HepG2 (cell line): ENCODE measurements around the gene SLCO4A1. TPM values are rescaled to one million over a fixed set of nuclear protein-coding genes. Genes with fewer than 3 reads are reported as not detected.
A peak's percentile ranks its signal among the peaks of the same experiment; 100 is the strongest.

Experiments used
- CHD2 ChIP-seq: IDR thresholded peaks from 2 replicates; pipeline ENCODE4 v1.6.1; 2011; ENCODE audit warnings: low read depth, low read length, improper control_type of control experiment
- DZIP1 ChIP-seq: sonication (generic); formaldehyde crosslinking; IDR thresholded peaks from 2 replicates; pipeline ENCODE4 v1.5.0; 2020; ENCODE audit warnings: mild to moderate bottlenecking, missing genetic modification reagents
- HNF1B ChIP-seq: sonication (generic); formaldehyde crosslinking; IDR thresholded peaks from 2 replicates; pipeline ENCODE4 v1.5.1; 2020; ENCODE audit warnings: mild to moderate bottlenecking, moderate library complexity, missing genetic modification reagents
- RARA ChIP-seq: IDR thresholded peaks from 2 replicates; pipeline ENCODE4 v1.6.1; 2016; ENCODE audit warnings: missing genetic modification reagents, missing compliant biosample characterization
- RNF2 ChIP-seq: fragments of 450-650 bp; conservative IDR thresholded peaks from 2 replicates; pipeline ENCODE4 v1.6.1; 2016; ENCODE audit warnings: low read depth
- SCMH1 ChIP-seq: sonication (generic); formaldehyde crosslinking; IDR thresholded peaks from 2 replicates; pipeline ENCODE4 v1.9.0; 2021; ENCODE audit warnings: missing genetic modification reagents, mild to moderate bottlenecking, borderline replicate concordance
- SMARCC2 ChIP-seq: fragments of 450-650 bp; IDR thresholded peaks from 2 replicates; pipeline ENCODE4 v1.6.1; 2017; ENCODE audit warnings: antibody characterized with exemption, mild to moderate bottlenecking
- SRSF1 ChIP-seq: fragments of 200-400 bp; formaldehyde crosslinking; optimal IDR thresholded peaks from 2 replicates; pipeline ENCODE3; 2017; ENCODE audit warnings: mild to moderate bottlenecking, low read depth, low read length, moderate library complexity
- SRSF4 ChIP-seq: fragments of 200-400 bp; formaldehyde crosslinking; IDR thresholded peaks from one replicate; pipeline ENCODE4 v1.6.1; 2018; ENCODE audit warnings: mild to moderate bottlenecking, low read depth, low read length, moderate library complexity; ENCODE audit not compliant: poor library complexity, severe bottlenecking
- ZBTB10 ChIP-seq: sonication (generic); formaldehyde crosslinking; IDR thresholded peaks from 2 replicates; pipeline ENCODE4 v1.4.0; 2020; ENCODE audit warnings: missing genetic modification reagents, borderline replicate concordance
- ZBTB38 ChIP-seq: sonication (generic); formaldehyde crosslinking; IDR thresholded peaks from 2 replicates; pipeline ENCODE4 v1.5.1; 2020; ENCODE audit warnings: mild to moderate bottlenecking, missing genetic modification reagents
- ZIK1 ChIP-seq: sonication (generic); formaldehyde crosslinking; IDR thresholded peaks from 2 replicates; pipeline ENCODE4 v1.5.0; 2020; ENCODE audit warnings: mild to moderate bottlenecking, low read depth, missing genetic modification reagents, borderline replicate concordance
- ZNF597 ChIP-seq: sonication (generic); formaldehyde crosslinking; IDR thresholded peaks from 2 replicates; pipeline ENCODE4 v1.5.0; 2020; ENCODE audit warnings: missing genetic modification reagents
- ZNF609 ChIP-seq: sonication (generic); formaldehyde crosslinking; IDR thresholded peaks from 2 replicates; pipeline ENCODE4 v1.4.0; 2020; ENCODE audit warnings: mild to moderate bottlenecking, missing genetic modification reagents, borderline replicate concordance
- ZSCAN25 ChIP-seq: sonication (generic); formaldehyde crosslinking; IDR thresholded peaks from 2 replicates; pipeline ENCODE4 v1.8.0; 2022; ENCODE audit warnings: mild to moderate bottlenecking, missing genetic modification reagents
- polyA plus RNA-seq, 8 experiments: library from polyadenylated mRNA; depleted of rRNA in 3 of 8; stranded (reverse) in 7 of 8; unstranded in 1 of 8; fragments of >200 nt; fragmentation: Illumina TruSeq in 4 of 8; extraction: Trizol in 4 of 8; gene quantifications; 2 replicates each; pipeline versions ENCODE4 v1.2.1 to v1.2.3, GENCODE V29; 2011 to 2016; ENCODE audit warnings: low read depth in 4 of 8, missing spikeins in 1 of 8, mixed read lengths in 1 of 8; ENCODE audit not compliant: insufficient read depth in 1 of 8
- total RNA-seq, 5 experiments: library from RNA; depleted of rRNA; stranded (reverse); fragments of >200 nt; fragmentation: Illumina TruSeq; extraction: Trizol; gene quantifications; 2 replicates each; pipeline ENCODE4 v1.2.3, GENCODE V29; 2016; ENCODE audit warnings: low read depth in 1 of 5

SLCO4A1 gene
- total and polyA plus RNA-seq, 2 of the 13 experiments (the other 11 are each of a cell fraction or from before 2014, with no cell fraction given), result 55.5 to 112 TPM

GRCh38 chr20:62666736-62667529 lies 24.6 kb downstream of the SLCO4A1 start (continued):
- TF ChIP-seq ZNF597 (CRISPR knock-in tag) (no peak), SRSF4 (no peak), SRSF1 (peak; percentile 78), ZBTB38 (CRISPR knock-in tag) (peak; percentile 5; the same call in 1 of the 2 replicates), ZBTB10 (CRISPR knock-in tag) (no peak), ZSCAN25 (CRISPR knock-in tag) (peak; percentile 90), RNF2 (peak; percentile 75), CHD2 (0 out of 2 replicates have a peak, but pooled peaks have one; percentile 24), RARA (CRISPR knock-in tag) (peak; percentile 94), HNF1B (CRISPR knock-in tag) (peak; percentile 97), ZIK1 (CRISPR knock-in tag) (peak; percentile 80; the same call in 1 of the 2 replicates), DZIP1 (CRISPR knock-in tag) (no peak), SMARCC2 (no peak), SCMH1 (no peak), ZNF609 (CRISPR knock-in tag) (peak; percentile 95)
